GM20000 (cell line): ENCODE measurements around the gene RPS6KA4.
A peak's percentile ranks its signal among the peaks of the same experiment; 100 is the strongest.
"Not testable (repeated sequence)": the region's sequence is repeated elsewhere in the genome, so short reads cannot be mapped to it uniquely, and the experiment has no call there.

Source experiments
- DNase-seq: peaks from one replicate; pipeline ENCODE4 v3.0.0; 2012; ENCODE audit warnings: low spot score
- TF ChIP-seq, protein P1 (sequence below): IDR thresholded peaks from 2 replicates; pipeline ENCODE4 v1.5.1; 2012; ENCODE audit warnings: mild to moderate bottlenecking, control low read depth; ENCODE audit errors: extremely low read depth, missing control alignments

Gene RPS6KA4

DNA sequence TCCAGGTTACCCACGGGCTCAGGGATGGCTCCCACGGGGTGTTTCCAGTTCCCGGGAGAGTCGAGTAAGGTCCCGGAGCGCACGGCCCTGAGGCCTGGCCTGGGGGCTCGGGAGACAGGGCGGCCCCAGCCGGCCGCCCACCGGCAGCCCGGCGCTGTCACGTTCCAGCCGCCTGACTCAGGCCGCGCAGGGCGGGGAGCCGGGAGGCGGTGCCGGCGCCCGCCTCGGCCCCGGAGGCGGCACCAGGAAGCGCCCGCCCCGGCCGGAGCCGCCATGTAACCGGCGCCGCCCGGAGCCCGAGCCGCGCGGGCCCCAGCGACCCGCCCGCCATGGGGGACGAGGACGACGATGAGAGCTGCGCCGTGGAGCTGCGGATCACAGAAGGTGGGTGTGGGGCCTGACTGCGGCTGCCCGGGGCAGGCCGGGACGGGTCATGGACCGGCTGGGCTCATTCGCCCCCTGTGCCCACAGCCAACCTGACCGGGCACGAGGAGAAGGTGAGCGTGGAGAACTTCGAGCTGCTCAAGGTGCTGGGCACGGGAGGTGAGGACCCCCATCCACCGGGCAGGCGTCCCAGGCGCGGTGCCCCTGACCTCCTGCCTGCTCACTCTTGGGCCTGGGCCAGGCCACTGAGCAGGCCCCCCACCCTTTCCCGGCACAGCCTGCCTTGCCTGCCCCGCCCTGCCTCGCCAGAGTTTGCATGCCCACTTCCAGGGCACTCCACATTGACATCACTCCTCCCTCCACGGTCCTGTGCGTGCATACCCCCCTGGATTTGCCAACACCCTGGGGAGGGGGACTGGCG, at the start of gene RPS6KA4:
TSS of gene RPS6KA4 (plus strand) at position 256 of the 805 bp plus-strand sequence. CDS start at position 330, 74 bp downstream.
- DNase-seq, result peak; percentile 98
- TF ChIP-seq, protein P1, sequence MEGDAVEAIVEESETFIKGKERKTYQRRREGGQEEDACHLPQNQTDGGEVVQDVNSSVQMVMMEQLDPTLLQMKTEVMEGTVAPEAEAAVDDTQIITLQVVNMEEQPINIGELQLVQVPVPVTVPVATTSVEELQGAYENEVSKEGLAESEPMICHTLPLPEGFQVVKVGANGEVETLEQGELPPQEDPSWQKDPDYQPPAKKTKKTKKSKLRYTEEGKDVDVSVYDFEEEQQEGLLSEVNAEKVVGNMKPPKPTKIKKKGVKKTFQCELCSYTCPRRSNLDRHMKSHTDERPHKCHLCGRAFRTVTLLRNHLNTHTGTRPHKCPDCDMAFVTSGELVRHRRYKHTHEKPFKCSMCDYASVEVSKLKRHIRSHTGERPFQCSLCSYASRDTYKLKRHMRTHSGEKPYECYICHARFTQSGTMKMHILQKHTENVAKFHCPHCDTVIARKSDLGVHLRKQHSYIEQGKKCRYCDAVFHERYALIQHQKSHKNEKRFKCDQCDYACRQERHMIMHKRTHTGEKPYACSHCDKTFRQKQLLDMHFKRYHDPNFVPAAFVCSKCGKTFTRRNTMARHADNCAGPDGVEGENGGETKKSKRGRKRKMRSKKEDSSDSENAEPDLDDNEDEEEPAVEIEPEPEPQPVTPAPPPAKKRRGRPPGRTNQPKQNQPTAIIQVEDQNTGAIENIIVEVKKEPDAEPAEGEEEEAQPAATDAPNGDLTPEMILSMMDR, result no peak

DNA sequence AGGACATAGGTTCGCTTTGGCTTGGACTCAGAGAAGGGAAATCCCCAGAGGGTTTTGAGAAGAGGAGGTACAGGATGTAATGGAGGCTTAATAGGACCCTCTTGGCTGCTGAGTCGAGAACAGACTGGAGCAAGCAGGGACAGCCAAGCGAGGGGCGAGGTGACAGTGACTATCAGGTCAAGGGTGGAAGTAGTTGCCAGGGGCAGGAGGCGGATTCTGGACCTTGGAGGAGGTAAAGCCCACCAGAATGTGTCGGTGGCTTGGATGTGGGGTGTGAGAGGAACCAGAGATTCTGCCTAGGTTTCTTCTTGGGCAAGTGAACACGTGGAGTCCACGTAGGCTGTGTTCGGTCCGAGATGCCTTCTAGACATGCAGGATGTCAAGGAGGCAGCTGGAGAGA, 46.0 kb upstream of the RPS6KA4 start:
- TF ChIP-seq, protein P1, result no peak
- DNase-seq, result no peak

DNA sequence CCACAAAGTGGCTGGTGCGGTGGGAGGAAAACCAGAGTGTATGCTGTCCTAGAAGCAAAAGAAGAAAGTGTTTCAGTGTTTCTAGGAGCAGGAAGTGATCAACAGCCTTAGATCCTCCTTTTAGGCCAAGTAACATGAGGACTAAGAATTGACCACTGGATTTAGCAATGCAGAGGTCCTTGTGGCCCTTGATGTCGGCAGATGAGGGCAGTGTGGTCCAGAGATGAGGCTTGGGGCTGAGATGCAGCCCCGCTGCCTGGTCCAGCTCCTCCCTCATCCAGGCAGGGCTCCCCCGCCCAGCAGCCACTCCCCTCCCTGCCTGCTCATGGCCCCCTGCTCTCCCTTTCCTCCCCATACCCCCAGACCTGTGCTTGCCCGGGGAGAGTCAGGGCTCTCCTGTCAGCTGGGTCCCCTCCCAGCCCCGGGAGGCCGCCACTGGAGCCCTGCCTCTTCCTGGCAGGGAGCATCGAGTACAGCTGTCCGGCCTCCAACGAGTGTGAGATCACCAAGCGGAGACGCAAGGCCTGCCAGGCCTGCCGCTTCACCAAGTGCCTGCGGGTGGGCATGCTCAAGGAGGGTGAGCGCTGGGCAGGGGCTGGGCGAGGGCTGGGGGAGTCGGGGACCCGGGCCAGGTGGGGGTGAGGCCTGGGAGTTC, 45.3 kb upstream of the RPS6KA4 start:
- DNase-seq, result no peak
- TF ChIP-seq, protein P1, result no peak

DNA sequence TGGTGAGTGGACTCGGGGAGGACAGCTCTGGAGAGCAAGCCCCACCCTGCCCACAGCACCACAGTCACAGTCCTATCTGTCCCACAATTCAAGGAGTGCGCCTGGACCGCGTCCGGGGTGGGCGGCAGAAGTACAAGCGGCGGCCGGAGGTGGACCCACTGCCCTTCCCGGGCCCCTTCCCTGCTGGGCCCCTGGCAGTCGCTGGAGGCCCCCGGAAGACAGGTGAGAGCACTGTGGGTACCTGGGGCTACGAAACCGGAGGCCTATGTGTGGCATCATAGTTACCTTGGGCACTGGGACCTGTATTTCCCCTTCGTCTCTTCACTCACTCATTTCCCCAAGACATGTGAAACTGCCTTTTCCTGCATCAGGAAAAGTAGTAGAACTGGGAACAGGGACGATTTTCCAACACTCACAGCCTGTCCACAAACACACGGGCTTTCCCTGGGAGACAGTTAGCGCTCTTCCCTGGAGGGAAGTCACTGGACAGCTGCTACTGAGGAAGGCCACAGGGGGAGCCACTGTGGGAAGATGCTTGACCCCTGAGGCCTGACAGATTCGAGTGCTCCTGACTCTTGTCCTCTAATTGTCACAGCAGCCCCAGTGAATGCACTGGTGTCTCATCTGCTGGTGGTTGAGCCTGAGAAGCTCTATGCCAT, 44.7 kb upstream of the RPS6KA4 start:
- TF ChIP-seq, protein P1, result no peak
- DNase-seq, result no peak

DNA sequence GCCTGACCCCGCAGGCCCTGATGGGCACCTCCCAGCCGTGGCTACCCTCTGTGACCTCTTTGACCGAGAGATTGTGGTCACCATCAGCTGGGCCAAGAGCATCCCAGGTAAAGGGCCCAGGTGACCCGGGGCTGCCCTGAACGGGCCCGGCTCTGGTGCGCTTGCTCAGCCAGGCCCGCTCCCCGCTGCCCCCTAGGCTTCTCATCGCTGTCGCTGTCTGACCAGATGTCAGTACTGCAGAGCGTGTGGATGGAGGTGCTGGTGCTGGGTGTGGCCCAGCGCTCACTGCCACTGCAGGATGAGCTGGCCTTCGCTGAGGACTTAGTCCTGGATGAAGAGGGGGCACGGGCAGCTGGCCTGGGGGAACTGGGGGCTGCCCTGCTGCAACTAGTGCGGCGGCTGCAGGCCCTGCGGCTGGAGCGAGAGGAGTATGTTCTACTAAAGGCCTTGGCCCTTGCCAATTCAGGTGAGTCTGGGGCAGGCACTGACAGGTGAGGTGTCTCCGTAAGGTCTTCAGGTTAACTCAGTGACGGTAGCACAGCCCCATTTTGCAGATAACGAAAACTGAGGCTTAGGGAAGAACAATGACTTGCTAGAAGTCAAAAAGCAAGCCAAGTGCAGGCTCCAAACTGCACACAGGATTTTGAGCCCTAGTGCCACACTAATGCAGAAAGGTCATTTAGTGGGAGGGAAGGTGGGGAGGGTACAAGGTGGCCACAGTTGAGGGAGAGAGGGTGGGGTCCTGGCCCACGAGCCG, 44.0 kb upstream of the RPS6KA4 start:
- DNase-seq, result no peak
- TF ChIP-seq, protein P1, result no peak

DNA sequence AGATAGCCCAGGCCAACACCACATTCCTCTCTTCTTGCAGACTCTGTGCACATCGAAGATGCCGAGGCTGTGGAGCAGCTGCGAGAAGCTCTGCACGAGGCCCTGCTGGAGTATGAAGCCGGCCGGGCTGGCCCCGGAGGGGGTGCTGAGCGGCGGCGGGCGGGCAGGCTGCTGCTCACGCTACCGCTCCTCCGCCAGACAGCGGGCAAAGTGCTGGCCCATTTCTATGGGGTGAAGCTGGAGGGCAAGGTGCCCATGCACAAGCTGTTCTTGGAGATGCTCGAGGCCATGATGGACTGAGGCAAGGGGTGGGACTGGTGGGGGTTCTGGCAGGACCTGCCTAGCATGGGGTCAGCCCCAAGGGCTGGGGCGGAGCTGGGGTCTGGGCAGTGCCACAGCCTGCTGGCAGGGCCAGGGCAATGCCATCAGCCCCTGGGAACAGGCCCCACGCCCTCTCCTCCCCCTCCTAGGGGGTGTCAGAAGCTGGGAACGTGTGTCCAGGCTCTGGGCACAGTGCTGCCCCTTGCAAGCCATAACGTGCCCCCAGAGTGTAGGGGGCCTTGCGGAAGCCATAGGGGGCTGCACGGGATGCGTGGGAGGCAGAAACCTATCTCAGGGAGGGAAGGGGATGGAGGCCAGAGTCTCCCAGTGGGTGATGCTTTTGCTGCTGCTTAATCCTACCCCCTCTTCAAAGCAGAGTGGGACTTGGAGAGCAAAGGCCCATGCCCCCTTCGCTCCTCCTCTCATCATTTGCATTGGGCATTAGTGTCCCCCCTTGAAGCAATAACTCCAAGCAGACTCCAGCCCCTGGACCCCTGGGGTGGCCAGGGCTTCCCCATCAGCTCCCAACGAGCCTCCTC, 43.1 kb upstream of the RPS6KA4 start:
- not testable (repeated sequence) for DNase-seq

DNA sequence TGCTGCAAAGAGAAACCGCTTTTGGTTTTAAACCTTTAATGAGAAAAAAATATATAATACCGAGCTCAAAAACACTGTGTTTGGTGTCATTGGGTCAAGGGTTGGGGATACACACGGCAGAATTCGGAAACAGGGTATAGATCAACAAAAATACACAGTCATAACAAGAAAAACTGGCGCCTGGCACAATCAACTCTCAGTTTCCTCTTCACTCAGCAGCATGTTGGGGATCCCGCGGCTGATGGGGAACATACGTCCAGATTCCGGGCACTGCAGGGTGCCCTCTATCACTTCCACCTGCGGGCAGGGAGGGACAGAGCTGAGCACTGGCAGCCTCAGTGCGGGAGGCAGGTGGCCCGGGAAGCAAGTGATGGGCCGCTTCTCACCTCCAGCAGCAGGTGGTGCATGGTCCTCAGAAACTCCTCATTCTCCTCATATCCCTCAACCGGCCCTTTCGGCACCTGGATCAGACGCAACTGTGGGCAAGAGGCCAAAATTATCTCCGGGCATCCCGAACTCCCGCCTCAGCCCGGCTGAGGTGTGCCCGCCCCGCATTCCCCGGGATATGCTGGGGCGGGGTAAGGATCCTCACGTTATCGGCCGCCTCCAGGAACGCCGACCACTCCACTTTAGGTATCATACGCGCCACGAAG, 42.2 kb upstream of the RPS6KA4 start:
- TF ChIP-seq, protein P1, result no peak
- DNase-seq, result no peak
